Skin epidermis (tissue), 12 donors: ENCODE data around the gene PCSK4.

Experiments
- H3K27ac ChIP-seq, 21 experiments: fragments of 200-600 bp; sonication (generic) in 11 of 21; one replicate each; pipeline ENCODE4 v1.5.0; 2020; ENCODE audit warnings: mild to moderate bottlenecking in 3 of 21, inconsistent platforms in 2 of 21, moderate library complexity in 2 of 21
- H3K4me3 ChIP-seq, 7 experiments: fragments of 200-600 bp; sonication (generic) in 2 of 7; one replicate each; pipeline ENCODE4 v1.5.0; 2020; ENCODE audit warnings: inconsistent platforms in 2 of 7, mild to moderate bottlenecking in 2 of 7, moderate library complexity in 1 of 7

Gene PCSK4

DNA sequence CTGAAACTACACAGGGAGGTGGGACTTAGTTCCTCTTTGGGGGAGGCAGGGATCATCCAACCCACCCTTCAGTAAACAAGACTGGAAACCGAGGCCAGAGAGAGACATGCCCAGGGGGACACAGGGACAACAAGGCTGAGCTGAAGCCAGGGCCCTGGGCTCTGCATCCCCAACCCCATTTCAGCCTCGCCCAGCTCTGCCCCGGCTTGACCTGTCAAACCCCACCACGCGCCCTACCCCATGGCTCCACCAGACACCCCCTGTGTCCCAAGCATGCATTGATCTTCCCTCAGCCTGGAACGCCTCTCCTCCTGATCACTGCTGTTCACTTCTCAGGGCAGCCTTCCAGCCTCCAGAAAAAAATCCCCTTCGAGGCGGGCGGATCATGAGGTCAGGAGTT, 42.2 kb downstream of the PCSK4 start:
- Histone ChIP-seq H3K27ac (no peak overlapping the region), H3K4me3 (no peak overlapping the region)

DNA sequence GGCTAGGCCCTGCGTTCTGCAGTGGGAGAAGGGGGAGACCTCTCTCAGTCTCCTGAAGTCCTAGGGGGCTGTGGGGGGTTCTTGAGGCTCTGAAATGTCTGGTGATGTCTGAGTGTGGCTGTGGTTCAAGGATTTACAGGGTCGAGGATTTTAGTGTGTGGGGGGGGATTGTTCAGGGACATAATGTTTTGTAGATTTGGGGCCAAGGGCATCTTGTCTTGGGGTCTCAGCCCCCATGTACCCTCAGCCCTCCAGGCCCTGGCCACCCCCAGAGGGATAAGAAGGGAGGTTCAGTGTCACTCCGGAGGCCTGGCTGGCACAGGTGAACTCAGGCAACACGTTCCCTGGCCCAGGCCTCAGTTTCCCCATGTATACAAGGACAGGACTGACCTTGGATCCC, 42.6 kb downstream of the PCSK4 start:
- H3K27ac ChIP-seq: no peak overlapping the region
- no peak overlapping the region for H3K4me3 ChIP-seq

DNA sequence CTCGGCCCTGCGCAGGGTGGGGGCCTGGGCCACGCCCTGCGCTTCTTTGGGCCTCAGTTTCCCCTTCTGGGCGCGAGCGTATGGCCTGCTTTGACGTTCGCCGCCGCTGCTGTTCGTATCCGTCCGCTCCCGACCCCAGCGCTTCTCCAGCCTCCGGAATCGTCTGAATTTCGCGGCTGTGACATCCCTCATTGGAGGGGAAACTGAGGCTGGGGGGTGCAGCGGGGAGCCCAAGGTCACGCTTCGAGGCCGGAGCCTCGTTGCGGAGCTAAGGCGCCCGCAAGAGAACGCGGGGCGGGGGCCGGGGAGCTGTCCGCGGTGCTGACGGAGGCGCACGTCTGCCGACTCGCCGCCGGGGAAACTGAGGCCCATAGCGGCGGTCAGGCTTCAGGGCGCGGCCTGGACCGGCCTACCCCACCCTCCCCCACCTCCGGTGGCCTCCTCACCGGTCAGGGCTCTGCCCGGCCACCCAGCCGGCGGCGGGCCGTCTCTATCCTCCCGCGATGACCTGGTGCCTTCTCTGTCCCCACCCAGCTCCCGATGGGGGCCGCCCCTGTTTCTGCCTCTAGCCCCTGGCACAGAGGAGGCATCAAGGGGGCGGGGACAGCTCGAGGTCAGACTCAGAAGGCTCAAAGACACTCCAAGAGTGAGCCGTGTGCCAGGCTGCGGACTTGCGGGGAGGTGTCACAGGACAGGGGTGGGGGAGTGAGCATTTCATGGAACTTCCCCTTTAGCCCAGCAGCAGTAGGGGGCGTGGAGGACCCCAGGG, 43.3 kb downstream of the PCSK4 start:
- Histone ChIP-seq H3K4me3 (no peak overlapping the region), H3K27ac (no peak overlapping the region)

DNA sequence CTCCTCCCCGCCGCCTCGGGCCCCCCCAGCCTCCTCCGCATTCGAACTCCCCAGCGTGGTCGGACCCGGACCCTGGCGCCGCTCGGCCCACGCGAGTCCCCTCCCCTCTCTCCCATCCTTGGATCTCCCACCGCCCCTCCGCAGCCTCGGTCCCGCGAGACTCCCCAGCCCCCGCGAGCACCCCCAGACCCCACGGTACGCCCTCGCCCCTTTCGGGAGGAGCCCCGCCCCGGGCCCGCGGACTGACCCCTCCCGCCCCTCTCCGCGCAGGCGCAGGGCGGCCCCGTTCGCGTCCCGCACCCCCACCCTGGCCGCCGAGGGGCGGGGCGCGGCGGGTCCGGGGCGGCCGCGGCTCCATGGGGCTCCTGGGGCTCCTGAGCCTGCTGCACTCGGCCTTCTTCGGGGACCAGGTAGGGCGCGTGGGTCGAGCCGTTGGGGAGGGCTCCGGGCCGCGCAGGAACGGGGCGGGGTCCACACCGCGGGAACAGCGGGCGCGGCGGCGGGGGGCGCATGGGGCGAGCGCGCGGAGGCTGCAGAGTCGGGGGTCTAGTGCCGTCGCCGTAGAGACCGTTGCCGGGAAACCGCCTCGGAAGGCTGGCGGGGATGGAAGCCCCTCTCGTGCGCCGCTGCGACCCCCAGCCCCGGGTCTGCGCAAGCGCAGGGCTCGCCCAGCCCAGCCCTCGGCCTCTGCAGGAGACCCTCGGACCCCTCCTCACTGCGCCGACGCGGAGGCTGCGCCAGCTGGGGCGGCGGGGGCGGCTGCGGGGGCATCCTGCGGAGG, 44.0 kb downstream of the PCSK4 start:
- Histone ChIP-seq H3K27ac (no peak overlapping the region), H3K4me3 (peak overlapping the region in 6 of 7 experiments; percentile 1 to 33 (median 16))

DNA sequence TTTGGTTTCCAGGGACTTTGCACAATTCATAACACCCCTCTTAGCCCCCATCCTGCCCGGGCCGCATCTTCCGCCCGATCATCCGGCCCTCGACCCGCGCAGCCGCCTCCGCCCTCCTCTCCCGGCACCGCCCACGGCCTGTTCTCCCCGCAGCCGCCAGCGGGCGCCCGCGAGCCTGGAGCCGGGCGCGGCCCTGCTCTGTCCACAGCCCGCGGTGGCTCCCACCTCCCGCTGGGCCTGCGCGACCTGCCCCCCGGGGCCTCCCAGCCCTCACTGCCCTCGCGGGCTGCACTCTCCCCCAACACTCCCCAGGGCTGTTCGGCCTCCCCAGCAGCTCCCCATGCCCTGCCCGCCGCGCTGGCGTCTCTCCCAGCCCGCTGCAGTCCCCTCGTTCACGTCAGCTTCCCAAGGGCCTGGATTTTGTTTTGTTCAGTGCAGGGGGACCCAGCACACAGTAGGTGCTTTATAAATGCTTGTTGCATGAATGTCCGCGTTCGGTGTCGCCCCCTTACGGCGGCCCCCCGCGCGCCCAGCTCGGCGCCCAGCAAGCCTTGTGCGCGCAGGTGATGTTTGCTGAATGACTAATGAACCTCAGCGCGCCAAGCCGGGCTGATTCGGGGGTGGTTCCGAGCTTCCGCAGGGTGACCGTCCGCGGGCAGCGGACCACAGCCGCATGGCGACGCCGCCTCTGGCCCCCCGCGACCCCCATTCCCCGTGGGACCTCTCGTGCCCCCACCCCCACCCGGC, 44.8 kb downstream of the PCSK4 start:
- Histone ChIP-seq H3K4me3 (peak overlapping the region in 6 of 7 experiments; percentile 1 to 33 (median 23)), H3K27ac (peak overlapping the region in 2 of 21 experiments; percentile 1 to 67)

DNA sequence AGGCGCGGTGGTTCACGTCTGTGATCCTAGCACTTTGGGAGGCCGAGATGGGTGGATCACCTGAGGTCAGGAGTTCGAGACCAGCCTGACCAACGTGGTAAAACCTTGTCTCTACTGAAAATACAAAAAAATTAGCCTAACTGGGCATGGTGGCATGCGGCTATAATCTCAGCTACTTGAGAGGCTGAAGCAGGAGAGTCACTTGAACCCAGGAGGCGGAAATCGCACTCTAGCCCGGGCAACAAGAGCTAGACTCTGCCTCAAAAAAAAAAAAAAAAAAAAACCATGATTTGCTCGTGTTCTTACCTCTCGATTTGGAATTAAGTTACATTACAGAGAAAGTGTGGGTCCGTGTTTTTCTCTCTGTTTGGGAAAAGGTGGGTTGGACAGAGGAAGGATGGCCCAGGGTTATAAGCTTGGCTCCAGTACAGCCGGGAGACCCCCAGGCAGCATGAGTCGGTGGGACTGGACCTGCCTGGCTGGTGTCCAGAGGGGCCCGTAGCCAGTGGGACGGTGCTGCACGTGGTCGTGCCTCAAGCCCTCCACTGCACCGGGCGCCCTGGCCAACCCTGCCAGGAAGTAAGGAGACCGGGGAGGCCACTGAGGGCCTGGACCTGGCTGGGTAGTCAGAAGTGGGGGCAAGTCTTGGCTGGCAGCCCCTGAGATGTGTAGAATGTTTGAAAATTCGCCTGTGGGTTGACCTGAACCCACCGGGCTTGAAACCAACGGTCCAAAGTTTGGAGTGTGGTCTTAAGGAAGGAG, 48.3 kb downstream of the PCSK4 start:
- H3K27ac ChIP-seq: no peak overlapping the region
- no peak overlapping the region for H3K4me3 ChIP-seq

DNA sequence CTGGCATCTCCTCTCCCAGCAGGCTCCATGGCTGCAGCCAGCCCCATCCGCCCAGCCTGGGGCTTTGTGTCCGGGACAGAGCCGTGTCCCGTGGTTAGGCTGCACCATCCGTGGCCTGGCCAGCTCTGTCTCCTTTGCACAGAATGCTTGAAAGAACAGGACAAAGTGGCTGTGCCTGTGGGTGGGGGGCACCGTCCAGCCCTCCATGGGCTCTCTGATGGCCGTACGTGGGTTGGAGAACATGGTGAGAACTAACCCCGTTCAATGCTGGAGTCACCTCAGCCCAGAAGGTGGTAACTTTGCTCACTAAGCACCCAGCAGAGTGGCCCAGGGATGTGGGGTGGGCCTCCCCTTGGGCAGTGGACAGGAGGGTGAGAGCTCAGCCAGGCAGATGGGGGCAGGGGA, 49.1 kb downstream of the PCSK4 start:
- H3K27ac ChIP-seq: no peak overlapping the region
- H3K4me3 ChIP-seq: no peak overlapping the region

DNA sequence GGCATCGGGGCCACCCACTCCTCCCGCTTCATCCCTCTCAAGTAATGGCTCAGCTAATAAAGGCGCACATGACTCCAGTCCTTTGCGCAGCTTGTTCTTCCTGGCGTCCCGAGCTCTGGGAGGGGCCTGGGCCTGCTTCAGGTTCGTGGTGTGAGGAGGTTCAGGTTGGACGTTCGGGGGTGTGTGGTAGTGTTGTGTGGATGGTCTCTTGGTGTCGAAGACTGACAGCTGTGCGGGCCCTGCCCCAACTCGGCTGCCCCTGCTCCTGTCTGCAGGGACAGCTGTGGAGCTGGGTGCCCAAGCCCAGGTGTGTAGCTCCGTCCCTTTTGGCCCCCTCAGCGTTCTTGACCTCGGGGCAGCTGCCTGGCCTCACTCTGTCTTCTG, 49.7 kb downstream of the PCSK4 start:
- Histone ChIP-seq H3K27ac (no peak overlapping the region), H3K4me3 (peak overlapping the region in 2 of 7 experiments; percentile 90 to 92)

DNA sequence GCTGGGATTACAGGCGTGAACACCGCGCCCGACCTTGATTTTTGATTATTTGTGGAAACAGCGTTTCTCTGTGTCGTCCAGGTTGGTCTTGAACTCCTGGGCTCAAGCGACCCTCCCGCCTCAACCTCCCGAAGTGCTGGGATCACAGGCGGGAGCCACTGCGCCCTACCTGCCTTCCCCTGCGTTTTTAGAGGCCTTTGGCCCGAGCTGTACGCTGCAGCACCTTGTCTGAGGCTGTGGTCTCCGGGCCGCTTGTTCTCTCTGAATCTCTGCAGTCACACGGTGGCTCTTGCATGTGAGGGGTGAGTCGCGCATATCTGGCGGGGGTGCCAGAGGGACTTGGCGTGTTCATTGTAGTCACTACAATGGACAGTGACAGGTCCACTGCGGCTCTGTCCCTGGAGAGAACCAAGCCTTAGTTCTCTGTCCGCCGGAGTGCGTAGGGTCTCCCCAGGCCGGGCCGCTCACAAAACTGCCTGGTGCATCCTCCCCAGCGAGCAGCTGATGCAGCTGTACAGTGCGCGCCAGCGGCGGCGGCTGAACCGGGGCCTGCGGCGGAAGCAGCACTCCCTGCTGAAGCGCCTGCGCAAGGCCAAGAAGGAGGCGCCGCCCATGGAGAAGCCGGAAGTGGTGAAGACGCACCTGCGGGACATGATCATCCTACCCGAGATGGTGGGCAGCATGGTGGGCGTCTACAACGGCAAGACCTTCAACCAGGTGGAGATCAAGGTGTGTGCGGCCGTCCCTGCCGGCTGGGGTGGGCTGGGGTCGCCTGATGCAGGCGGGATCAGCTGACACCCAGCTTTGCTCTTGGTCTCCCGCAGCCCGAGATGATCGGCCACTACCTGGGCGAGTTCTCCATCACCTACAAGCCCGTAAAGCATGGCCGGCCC, 50.4 kb downstream of the PCSK4 start:
- Histone ChIP-seq H3K4me3 (peak overlapping the region; percentile 75 to 99 (median 90)), H3K27ac (peak overlapping the region in 17 of 21 experiments; percentile 86 to 100 (median 94))

DNA sequence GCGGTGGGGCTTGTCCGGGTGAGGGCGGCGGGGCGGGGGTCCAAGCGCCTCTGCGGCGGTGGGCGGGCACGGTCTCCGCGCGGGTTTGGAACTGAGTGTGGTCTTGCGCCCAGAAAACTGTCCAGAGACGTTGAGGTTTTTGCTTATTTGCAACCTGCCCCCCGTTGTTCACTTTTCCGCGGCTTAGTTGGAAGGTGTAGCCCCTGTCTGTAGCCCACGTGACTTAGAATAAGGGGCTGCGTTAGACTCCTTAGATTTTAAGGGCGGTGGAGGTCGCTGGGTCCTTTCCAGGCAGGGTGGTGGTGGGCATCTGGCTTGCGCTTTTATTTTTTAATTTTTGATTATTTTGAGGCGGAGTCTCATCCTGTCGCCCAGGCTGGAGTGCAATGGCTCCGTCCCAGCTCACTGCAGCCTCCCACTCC, 51.2 kb downstream of the PCSK4 start:
- H3K27ac ChIP-seq: peak overlapping the region; percentile 69 to 100 (median 93)
- H3K4me3 ChIP-seq: peak overlapping the region; percentile 75 to 99 (median 90)

DNA sequence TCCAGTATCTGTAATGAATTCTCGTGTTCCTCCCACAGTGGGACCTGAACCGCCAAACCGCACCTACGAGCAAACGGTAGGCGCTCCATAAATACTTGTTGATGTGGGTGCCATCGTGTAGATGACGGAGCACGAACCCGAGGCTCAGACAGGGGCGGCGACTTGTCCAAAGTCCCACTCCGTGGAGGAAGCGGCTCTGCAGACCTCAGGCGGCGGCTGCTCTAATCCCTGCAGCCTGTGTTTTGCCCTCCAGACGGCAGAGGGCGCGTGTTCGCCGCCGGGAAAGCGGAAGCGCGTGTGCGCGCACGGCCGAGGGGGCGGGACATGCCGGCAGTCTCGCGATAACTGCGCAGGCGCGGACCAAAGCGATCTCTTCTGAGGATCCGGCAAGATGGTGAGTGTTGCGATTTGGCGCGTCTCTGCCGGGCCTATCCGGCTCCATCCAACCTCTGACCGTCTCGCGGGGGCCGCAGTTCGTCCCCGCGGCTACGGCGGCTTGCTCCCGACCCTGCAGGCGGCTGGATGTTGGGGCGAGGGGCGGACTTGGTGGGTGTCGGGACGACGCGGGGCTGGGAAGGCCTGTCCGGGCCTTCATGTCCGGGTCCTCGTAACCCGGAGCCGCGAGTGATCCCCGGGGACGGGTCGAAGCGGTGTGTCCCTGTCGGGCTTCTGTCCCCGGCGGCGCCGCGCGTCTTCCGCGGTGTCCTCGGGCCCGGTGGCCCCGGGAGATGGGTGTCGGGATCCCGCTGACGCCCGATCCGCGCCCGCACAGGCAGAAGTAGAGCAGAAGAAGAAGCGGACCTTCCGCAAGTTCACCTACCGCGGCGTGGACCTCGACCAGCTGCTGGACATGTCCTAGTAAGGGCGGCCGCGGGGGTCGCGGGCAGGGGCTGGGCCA, 51.9 kb downstream of the PCSK4 start, which contains the start of gene RPS15:
Gene RPS15, plus strand, starts transcription at position 362 of the 898 bp plus-strand sequence. Its CDS starts 30 bp downstream, at position 392.
- H3K27ac ChIP-seq: peak within 1 kb of the TSS; percentile 69 to 100 (median 93)
- H3K4me3 ChIP-seq: peak within 1 kb of the TSS; percentile 75 to 99 (median 90)

DNA sequence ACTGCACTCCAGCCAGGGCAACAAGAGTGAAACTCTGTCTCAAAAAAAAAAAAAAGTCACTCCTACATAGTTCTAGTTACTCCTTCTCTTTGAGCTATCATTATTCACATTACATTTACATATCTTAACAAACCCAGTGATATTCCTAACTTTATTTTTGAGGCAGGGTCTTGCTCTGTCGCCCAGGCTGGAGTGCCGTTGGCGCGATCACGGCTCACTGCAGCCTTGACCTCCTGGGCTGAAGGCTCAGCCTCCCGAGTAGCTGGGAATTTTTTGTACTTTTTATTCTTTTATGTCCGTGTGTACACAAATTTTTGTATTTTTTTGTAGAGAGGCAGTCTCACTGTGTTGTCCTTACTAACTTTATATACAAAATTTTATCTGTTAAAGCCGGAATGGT, 52.5 kb downstream of the PCSK4 start:
- H3K4me3 ChIP-seq: peak overlapping the region in 3 of 7 experiments; percentile 75 to 94 (median 90)
- peak overlapping the region in 3 of 21 experiments; percentile 5 to 96 (median 88) for H3K27ac ChIP-seq

DNA sequence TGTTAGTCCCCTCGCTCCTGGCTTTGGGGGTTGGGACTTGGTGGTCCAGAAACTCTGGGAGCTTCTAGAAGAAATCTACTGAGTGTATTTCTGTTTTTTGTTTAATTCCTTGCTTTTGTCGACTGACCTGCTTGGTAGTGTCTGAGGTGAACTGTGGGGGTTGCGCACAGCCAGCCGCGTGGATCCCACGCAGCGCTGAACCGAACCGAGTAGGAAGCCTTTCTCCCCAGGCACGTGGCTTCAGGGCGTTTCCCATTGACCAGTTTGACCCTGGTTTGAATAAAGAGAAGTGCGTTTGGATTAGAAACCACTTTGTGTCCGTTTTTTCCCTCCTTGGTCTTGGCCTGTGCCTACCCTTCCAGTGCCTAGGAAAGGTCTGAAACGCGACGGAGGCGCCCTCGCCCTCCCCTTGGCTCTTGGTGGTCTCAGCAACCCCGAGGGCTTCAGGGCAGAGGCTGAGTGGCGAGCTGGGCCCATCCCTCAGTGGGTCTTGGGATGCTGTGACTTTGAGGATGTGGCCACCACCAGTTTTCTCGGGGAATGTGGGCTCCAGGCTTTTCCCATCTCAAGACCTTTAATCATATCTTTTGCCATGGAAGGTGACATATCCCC, 54.7 kb downstream of the PCSK4 start:
- H3K4me3 ChIP-seq: no peak overlapping the region
- no peak overlapping the region for H3K27ac ChIP-seq

DNA sequence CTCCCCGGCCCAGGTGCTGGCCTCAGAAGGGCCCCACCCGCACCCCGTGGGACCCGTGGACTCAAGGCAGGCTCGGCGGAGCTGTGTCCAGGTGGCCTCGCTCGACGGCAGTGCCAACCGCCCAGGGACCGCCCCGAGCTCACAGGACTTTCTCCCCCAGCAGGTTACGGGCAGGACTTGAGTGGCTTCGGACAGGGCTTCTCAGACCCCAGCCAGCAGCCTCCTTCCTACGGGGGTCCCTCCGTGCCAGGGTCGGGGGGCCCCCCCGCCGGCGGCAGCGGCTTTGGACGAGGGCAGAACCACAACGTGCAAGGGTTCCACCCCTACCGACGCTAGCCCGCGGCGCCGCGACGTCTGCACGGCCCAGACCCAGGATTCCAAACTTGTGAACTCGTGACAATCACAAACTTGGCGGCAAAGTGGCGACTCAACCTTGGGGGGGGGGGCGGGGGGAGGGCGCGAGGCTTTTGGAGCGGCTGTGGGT, 55.5 kb downstream of the PCSK4 start:
- H3K27ac ChIP-seq: no peak overlapping the region
- no peak overlapping the region for H3K4me3 ChIP-seq

DNA sequence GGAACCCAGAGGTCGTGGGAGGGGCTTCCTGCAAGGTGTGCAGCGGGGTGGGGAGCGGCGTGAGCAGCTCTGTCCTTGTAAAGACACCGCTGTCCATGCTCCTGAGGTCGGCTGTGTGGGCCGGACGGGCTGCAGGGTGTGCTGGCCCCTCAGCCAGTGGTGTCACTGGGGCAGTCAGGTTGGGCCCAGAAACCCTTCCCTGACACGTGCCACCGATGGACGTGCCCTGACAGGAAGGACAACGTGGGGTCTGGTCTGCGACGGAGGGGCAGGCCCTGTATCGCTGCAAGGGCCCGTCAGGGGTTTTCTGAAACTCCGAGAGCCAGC, 56.1 kb downstream of the PCSK4 start:
- H3K4me3 ChIP-seq: no peak overlapping the region
- no peak overlapping the region for H3K27ac ChIP-seq

DNA sequence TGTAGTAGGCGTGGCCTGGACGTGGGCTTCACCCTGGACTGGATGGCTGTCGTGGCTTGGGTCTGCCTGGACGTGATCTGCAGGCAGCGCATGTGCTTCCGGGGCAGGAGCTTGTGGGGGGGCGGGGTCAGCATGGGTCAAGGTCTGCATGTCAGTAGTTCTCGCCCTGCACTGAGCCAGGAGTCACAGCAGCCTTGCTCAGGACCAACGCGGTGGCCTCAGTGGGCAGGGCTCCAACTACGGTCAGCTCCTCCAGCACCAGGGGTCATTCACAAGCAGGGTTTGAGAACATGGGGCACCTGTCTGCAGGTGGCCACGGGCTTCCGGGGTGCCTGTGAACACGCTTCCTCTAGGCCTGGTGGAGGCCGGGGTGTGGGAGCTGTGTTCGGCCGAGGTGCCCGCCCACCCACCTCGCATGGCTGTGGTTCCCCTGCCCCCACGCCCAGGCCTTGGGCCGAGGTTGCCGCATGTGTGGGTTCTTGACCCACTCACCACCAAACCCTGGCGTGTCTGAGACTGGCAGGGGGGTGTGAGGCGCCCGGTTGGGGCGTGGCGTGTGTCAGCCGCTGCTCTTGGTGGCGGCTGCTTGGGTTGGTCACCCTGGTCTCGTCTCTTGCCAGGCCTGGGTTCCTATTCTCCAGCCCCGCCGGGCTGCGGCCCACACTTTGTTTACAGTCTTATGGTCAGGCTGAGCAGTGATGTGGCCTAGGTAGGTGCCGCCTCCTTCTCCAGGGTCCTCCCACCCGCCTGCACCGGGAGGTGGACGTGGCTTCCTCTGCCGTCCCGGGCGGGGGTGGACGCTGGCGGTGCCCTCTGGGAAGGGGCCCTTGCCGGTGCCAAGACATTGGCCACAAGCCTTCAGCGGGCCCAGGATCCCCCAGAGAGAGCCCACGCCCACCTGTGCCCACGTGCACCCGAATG, 56.8 kb downstream of the PCSK4 start:
- no peak overlapping the region for H3K27ac ChIP-seq
- no peak overlapping the region for H3K4me3 ChIP-seq
